Glomerular visceral epithelial cell (primary cell): ENCODE data around the gene GRID2.
"Not testable (repeated sequence)": the region's sequence is repeated elsewhere in the genome, so short reads cannot be mapped to it uniquely, and the experiment has no call there.

Experiments
- DNase-seq: peaks from one replicate; pipeline ENCODE4 v3.0.0-alpha.2; 2016; ENCODE audit errors: extremely low spot score

Gene GRID2

DNA sequence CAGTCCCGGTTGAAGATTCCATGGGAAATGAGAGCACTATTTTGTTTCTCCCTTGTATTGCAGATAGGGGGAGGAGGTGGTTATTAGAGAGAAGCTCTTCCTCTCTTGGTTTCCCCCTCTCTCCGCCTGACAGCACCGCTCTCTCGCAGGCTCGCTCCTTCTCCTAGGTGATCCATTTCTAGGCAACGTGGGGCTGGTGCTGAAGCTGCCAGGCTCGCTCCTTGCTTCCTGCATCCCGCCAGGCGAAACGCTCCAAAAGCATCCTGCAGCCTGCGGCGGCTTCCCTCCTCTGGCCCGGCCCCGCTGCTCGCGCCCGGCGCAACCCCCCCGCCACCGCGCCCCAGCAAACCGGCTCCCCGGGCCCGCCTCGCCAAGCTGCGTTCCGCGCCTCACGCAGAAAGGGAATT, at the start of gene GRID2:
Gene GRID2, plus strand, starts transcription at position 346 of the 407 bp plus-strand sequence.
- peak; percentile 54 for DNase-seq

GRCh38 chr4:92253986-92254671, 49.6 kb upstream of the GRID2 start:
- DNase-seq: no peak

DNA sequence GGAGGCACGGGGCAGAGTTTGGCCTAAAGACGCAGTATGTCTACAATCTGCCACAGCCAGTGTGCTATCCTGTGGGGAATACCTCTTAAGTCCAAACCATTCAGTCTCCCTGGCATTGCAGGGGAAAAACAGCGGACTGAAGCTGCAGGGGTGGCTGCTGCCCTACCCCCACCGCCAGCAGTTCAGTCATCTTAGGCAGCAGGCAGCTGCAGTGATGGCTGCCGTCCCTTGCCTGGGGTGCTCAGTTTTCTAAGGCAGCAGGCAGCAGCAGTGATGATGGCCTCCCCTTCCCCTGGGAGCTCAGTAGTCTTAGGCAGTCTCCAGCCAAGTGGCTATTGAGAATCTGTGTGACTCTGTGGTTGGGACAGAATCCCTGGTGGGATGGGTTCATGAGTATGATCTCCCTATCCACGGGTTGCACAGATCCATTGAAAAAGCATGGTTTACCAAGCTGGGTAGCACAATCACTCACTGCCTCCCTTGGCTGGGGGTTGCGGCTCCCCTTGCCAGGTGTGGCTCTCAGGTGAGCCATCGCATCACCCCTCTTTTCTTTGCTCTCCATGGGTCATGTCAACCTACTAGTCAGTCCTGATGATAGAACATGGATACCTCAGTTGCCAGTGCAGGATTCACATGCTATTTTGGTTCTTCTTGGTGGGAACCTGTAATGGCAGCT, 48.9 kb upstream of the GRID2 start:
- DNase-seq: no peak

DNA sequence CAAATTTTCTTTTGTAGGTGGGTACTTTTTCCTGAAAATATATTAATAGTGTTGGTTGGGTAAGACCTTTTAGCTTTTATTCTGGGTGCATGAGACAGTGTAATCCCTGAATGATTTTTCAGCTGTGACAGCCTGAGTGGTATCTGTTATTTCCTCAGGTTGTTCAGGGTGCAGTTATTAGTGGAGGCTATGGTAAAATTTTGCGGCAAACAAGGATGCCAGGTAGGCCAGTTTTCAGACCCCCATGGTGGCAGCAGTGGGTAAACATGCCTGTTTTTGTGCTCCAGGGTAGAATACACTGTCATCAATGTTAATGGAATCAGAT, 47.9 kb upstream of the GRID2 start:
- DNase-seq: no peak

- no peak for DNase-seq
Measured at GRCh38 chr4:92257931-92258857, 45.6 kb upstream of the GRID2 start.

- no peak for DNase-seq
Measured at GRCh38 chr4:92261256-92261655, 42.5 kb upstream of the GRID2 start.

DNA sequence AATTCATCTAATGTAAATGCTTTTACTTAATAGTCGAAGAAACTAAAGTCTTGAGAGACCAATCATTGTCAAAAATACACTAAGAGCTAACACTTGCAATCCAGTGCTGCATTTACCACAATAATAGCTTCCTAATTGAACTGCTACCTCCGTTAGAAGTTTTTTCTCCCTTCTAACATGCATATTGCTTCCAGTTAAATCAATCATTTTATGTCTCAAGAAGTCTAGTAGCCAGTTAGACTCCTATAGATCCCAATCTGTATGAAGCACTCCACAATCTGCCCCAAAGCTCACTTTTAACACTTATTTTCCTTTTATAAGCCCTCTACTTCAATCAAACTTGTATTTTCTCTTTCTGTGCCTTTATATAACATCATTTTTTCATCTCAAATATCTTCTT, 41.4 kb upstream of the GRID2 start:
- no peak for DNase-seq

- no peak for DNase-seq
Measured at GRCh38 chr4:92263010-92263409, 40.8 kb upstream of the GRID2 start.

- no peak for DNase-seq
Measured at GRCh38 chr4:92263575-92263974, 40.2 kb upstream of the GRID2 start.

DNA sequence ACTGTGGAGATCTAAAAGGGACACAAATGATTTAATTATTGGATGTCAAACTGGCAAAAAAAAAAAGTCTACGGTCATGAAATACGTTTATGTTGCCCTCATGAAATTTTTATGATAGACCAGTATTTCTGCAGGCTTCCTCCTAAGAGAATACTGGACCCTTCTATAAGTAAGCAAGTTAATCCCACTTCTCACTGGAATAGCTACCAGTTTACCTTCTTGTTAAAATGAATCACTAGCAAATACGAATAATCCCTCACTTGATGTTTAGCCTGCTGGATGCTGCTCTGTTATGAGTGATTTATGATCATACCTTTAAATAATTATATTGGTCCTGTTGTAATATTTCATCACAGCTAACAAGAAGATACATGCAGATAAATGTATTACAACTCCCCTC, 39.6 kb upstream of the GRID2 start:
- no peak for DNase-seq

GRCh38 chr4:92265021-92265420, 38.7 kb upstream of the GRID2 start:
- DNase-seq: no peak

GRCh38 chr4:92265798-92266197, 38.0 kb upstream of the GRID2 start:
- no peak for DNase-seq

GRCh38 chr4:92266521-92266920, 37.2 kb upstream of the GRID2 start:
- no peak for DNase-seq

DNA sequence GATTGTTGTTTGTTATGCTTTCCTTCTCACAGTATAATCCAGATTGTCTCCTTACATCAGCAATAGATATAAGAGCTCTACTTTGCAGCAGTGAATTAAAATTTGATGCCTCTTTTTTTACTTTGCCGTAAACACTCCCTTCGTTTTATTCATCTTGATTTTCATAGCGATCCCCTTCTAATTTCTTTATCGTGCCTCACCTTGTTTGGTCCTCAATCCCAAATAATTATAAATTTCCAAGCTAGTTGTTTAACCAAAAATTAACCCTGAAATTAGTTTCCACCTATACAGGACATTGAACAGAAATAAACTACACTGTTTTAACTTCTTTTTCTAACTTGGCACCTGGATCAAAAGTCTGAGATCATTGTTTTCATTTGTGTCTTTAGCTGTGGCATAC, 35.1 kb upstream of the GRID2 start:
- DNase-seq: no peak

DNA sequence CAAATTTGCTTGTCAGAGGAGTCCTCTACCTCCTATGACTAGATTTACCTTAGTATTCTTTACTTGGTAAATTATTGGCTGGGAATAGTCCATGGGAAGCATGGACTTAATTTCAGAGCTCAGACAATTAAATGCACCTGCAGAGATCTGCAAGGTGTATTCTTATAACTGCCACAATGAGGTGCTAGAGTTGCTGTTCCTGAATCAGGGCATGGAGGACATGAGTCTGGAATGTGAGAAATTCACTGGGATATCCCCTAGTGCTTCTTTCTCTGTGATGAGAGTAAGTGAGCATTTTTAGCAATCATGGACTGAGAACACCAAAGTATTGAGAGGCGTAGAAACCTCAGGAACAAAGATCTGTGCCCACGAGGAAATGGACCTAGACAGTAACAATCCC, 32.9 kb upstream of the GRID2 start:
- peak; percentile 15 for DNase-seq

DNA sequence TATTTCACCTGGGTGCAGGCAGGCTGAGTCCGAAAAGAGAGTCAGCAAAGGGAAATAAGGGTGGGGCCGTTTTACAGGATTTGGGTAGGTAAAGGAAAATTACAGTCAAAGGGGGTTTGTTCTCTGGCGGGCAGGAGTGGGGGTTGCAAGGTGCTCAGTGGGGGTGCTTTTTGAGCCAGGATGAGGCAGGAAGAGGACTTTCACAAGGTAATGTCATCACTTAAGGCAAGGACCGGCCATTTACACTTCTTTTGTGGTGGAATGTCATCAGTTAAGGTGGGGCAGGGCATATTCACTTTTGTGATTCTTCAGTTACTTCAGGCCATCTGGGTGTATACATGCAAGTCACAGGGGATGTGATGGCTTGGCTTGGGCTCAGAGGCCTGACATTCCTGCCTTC, 32.2 kb upstream of the GRID2 start:
- DNase-seq: not testable (repeated sequence)

- DNase-seq: not testable (repeated sequence)
Measured at GRCh38 chr4:92277057-92277881, 26.5 kb upstream of the GRID2 start.

GRCh38 chr4:92279296-92279695, 24.5 kb upstream of the GRID2 start:
- no peak for DNase-seq

- peak; percentile 18 for DNase-seq
Measured at GRCh38 chr4:92299152-92299551, 4.6 kb upstream of the GRID2 start.

DNA sequence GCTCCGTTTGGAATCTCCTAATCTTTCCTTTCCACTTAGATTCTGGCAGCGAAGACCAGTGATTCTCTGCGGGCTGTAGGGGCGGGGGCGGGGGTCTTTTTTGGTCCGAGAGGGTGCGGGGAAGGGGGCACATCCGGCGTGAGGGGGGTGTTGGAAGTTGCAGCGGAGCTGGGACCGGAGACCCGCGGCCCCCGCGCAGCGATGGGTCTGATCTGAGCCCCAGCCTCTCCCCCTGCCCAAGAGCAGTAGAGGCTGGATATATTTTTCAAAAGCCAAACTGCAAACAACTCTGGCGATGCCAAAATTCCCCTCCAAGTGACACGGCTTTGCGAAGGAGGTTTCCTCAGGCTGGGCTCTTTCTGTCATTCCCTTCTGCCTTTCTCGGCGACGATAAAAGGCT, 355 bp downstream of the GRID2 start:
- DNase-seq: peak; percentile 3

DNA sequence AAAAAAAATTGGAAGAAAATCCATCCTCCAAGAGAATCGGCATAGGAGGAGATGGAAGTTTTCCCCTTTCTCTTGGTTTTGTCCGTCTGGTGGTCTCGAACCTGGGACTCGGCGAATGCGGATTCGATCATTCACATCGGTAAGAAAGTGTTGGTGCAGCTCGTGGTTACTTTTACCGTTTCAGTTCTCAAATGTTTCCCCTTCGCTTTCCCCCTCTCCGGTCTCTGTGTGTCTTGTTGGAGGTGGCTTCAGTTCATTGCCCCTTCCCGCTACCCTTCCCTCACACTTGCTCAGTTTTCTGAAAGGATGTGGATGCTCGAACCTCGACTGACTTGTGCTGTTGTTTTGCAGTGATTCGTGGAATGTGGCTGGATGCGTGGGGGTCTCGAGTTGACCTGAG, 840 bp downstream of the GRID2 start:
- DNase-seq: peak; percentile 9
